Activated CD8-positive, alpha-beta memory T cell treated with anti-CD3 and anti-CD28 coated beads, Interleukin-2, amount 50 U/mL, for 24 hours (primary cell): ENCODE data around the gene SMCHD1.

Experiments
- DNase-seq: peaks from one replicate; pipeline ENCODE4 v3.0.0-alpha.2; 2020; ENCODE audit errors: extremely low read depth

SMCHD1 gene

DNA sequence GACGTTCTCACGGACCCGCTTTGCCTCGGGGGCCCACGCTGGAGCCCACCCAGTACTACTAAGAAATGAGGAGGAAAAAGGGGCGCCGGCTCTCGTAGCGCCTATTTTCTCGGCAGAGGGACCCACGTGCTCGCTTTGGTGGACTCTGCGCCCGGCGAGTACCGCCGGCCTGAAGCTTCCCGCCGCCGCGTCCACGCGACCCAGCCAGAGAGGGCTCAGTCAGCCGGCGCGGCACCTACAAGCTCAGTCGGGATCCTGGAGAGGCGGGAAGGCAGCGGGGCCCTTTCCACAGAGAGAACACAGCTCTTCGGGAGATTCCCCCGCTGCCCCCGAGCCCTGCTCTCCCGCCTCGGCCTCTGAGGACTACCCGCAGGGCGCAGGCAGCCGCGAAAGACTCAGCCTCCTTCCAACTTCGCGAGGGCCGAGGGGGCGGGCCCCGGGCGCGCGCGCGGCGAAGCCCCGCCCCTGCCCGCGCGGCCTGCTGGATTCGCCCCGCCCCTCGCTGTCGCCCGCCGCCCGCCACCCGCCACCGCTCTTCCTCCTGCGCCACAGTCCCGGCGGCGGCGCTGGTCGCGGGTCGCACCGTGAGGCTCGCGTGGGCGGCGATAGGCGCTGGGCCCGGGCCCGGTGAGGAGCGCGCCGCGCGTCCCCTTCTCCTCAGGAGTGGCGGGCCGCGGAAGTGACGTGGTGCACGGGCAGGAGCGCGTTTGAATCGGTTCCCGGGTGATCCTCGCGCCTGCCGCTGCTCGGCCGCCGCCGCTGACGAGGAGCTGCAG is at the start of gene SMCHD1:
Gene SMCHD1 (plus strand): TSS at position 549 of the 776 bp plus-strand sequence. CDS start 350 bp downstream, outside the sequence.
- DNase-seq = peak; percentile 77

DNA sequence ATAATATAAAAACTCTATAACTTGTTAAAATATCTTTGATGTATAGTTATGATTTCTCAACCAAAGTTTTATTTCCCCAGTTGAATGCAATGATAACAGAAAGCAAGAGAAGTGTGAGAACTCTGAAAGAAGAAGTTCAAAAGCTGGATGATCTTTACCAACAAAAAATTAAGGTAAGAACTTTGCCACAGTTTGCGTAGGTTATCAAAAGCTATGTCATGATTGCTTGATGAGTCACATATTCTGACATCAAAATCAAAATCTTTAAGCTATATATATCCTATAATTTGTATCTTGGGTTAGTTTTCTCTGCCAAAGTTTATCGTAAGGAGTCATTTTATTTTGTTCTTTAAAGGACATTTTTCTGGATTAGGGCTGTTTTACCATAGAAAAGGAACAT is 49.2 kb upstream of the SMCHD1 start:
- no peak for DNase-seq

- no peak for DNase-seq
These were observed 45.9 kb upstream of the SMCHD1 start for GRCh38 chr18:2609604-2610003.

DNA sequence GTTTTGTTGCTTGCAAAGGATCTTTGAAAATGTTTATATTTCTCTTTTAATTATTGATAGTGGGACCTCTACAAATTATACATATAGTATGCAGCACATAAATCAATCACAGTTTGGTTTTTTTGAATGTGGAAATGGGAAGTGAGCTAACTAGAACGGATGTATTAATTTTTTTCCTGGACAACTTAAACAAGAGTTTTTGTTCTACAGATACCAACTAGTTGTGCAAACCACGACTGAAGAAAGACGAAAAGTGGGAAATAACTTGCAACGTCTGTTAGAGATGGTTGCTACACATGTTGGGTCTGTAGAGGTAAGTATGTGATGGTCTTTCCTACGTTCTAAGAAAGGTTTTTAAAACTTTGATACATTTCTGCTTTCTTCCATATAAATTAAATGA is 45.0 kb upstream of the SMCHD1 start:
- no peak for DNase-seq

GRCh38 chr18:2612996-2613395 is 42.5 kb upstream of the SMCHD1 start:
- DNase-seq = no peak

DNA sequence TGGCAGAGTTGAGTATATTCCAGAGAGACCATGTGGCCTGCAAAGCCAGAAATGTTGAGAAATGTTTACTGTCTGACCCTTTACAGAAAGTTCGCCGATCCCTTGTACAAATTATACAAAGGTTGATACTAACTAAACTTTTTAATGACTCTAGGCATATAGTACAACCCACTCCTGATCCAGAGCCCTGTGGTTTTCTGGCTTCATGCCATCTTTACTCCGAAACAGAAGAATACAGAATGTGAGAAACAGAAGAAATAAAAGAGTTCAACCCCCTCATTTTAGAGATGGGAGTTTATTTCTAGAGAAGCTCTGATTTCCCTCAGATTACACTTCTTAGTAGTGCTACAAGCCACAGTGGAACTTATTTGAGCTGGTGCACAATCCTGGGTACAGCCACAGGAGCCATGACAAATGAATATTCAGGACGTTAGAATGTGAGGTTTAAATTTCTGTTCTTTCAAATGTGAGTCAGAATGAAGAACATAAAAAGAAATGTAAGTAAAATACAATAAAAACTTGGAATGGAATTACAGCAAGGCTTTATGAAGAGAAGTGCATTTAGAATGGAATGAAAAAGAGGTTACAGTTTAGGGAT is 38.0 kb upstream of the SMCHD1 start:
- DNase-seq = no peak

DNA sequence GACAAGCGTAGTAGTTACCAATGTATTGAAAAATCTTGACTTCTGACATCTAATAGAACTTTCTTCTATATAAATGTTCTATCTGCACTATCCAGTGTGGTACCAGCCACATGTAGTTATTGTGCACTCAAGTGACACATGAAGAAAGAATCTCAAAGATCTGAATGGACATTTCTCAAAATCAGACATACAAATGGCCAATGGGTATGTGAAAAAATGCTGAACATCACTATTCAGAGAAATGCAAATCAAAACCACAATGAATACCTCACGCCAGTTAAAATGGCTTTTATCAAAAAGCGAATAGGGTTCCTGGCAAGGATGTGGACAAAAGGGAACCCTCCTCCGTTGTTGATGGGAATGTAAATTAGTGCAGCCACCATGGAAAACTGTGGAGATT is 37.5 kb upstream of the SMCHD1 start:
- DNase-seq = no peak

DNA sequence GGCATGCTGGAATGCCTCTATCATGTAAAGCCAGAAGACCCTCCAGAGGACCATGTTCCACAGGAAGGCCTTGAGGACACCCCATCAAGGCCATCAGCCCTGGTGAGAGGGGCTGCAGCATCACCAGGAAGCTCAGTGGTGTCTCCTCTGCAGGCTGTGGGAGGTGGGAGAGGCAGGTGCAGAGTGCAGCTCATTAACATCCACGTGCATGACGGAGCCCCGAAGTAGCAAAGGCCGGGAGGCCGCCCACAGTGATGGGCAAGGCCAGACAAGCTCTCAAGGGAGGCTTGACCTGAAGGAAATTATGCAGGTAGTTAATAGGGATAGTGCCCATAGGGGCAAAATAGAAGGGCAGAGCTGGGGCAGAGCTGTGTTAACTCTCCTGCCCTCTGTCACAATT is 30.3 kb upstream of the SMCHD1 start:
- no peak for DNase-seq

DNA sequence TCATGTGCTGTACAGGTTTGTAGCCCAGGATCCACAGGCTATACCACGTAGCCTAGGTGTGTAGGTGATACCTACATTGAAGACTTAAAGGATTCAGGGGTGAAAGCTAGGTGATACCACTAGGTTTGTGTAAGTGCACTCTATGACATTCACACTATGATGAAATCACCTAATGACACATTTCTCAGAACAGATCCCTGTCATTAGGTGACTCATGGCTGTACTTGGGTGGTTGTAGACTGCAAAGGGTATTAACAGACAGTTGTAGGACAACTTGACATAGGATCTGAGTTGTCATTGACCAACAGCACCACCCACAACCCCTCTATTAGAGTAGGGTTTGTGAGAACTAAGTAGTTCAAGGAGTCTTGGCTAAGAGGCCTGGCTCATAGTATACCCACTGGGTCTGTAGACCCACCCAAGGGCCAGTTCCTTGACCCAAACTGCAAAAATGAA is 27.7 kb upstream of the SMCHD1 start:
- DNase-seq = no peak

DNA sequence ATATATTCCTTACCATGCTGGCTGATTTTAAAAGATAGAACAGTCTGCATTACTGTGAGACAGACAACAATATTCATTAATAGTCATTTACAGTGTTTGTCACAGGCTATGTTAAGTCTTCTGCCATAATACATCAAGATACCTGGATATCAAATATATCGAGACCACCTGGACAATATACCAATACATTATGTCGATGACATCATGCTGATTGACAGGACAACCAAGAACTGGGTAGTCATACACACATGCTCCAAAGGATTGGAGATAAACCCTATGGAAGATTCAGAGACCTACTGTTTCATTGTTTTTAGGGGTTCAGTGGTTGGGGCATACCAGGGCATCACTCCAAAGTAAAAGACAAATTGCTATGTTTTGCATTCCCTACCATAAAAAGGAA is 26.5 kb upstream of the SMCHD1 start:
- DNase-seq = no peak

- DNase-seq = no peak
These were observed 19.9 kb upstream of the SMCHD1 start for GRCh38 chr18:2635586-2635985.

DNA sequence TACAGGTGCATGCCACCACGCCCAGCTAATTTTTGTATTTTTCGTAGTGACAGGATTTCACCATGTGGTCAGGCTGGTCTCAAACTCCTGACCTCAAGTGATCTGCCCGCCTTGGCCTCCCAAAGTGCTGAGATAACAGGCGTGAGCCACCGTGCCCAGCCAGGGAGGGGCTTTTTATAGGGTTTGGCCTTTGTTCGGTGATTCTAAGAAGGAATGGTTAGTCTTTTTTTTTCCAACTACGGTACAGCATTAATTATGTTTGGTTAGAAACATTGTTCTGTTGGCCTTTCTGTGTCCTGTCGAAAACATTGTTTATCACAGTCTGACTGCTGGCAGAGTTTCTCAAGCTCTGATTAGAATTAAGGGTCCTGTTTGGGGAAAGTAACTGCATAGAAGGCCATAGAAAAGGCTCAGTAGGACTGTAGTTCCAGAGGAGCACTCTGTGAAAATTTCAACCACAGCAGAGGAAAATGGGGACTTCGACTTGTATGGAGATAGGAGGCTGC is 19.3 kb upstream of the SMCHD1 start:
- no peak for DNase-seq

DNA sequence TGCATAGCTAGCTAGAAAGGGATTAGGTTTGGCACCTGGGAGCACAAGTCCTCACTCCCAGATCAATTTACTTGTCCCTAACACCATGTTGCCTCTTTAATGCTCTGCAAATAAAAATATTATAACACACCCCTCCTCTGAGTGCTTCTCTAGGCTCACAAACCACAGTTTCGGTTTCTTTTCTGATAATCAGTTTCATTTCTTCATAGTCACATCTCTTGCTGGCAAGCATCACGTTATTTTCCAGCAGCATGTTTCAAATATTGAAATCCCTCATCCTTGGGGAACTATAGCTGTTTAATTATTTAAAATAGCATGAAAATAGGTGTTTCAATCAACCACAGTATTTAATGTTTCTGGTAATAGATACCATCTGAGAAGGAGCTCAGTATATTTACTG is 13.9 kb upstream of the SMCHD1 start:
- DNase-seq = no peak

GRCh38 chr18:2642771-2643170 is 12.8 kb upstream of the SMCHD1 start:
- DNase-seq = no peak

GRCh38 chr18:2644535-2644934 is 11.0 kb upstream of the SMCHD1 start:
- DNase-seq = no peak

DNA sequence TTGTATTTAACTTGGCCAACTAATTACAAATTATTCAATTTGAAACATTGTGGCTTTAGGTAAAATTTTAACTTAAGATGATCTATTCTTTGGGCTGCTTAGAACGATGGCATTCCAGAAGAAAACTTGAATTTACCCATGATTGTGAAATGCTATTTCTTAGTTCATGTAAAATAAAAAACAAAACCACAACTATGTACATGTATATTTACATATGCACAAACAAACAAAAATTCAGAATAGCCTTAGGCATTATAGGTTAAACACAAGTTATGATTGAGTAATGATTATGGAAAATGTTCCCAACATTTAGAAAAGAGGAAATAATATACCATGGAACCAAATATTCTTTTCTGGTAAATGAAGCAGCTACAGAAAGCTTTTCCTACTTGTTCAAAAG is 3.5 kb upstream of the SMCHD1 start:
- no peak for DNase-seq

GRCh38 chr18:2653467-2653866 is 2.1 kb upstream of the SMCHD1 start:
- no peak for DNase-seq

GRCh38 chr18:2654169-2654927 is 1.2 kb upstream of the SMCHD1 start:
- no peak for DNase-seq

- DNase-seq = peak; percentile 43
These were observed 673 bp upstream of the SMCHD1 start for GRCh38 chr18:2654928-2655177.

DNA sequence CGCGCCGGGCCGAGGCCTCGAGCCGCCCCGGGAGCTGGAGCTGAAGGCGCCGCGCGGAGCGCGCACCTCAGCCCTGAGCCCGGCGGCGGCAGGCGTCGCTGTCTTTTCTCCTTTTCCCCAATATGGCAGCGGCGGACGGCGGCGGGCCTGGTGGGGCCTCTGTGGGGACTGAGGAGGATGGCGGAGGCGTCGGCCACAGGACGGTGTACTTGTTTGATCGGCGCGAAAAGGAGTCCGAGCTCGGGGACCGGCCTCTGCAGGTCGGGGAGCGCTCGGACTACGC is 369 bp downstream of the SMCHD1 start:
- no peak for DNase-seq

GRCh38 chr18:2656237-2656980 is 883 bp downstream of the SMCHD1 start:
- peak; percentile 28 for DNase-seq

- DNase-seq = no peak
These were observed 1.5 kb downstream of the SMCHD1 start for GRCh38 chr18:2656981-2657512.
